ENCODE measurements around the gene ZC3H7A. TPM values are rescaled to one million over a fixed set of nuclear protein-coding genes. Genes with fewer than 3 reads are reported as not detected.
"Not testable (repeated sequence)": the region's sequence is repeated elsewhere in the genome, so short reads cannot be mapped to it uniquely, and the experiment has no call there.

The ZC3H7A gene
- total and polyA plus RNA-seq, 2 of the 4 experiments (the other 2 are of a cell fraction): 22.2 to 53.9 TPM

DNA sequence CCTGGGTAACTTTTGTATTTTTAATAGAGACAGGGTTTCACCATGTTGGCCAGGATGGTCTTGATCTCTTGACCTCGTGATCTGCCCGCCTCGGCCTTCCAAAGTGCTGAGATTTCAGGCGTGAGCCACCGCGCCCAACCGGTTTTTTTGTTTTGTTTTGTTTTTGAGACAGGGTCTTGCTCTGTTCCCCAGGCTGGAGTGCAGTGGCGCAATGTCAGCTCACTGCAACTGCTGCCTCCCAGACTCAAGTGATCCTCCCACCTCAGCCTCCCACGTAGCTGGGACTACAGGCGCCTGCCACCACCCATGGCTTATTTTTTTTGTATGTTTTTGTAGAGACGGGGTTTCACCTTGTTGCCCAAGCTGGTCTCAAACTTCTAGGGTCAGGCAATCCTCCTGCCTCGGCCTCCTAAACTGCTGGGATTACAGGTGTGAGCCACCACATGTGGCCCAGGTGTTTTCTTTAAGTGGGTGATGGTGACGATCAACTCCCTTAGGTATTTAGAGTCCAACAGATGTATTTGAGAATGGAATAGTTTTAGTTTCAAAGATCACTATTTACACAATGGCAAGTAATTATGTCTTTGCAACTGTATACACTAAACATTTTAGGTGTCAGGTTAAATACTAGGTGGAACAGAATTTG, 28.6 kb upstream of the ZC3H7A start:
- H3K27me3 ChIP-seq (ENCODE audit: control insufficient read depth, insufficient read depth, low read length); CTCF ChIA-PET; DNase-seq; H4K91ac ChIP-seq (ENCODE audit: insufficient read depth, low read depth, low read length); H3K4me3 ChIP-seq (ENCODE audit: insufficient read depth, low read depth, low read length); H2AK5ac ChIP-seq (ENCODE audit: low read depth, low read length); H4K5ac ChIP-seq (ENCODE audit: low read depth, low read length); H3K36me3 ChIP-seq (ENCODE audit: control insufficient read depth, insufficient read depth, low read length); H2BK20ac ChIP-seq (ENCODE audit: low read depth, low read length); H3K56ac ChIP-seq (ENCODE audit: extremely low read depth, insufficient read depth, low read length); intact Hi-C loops (cut with micrococcal nuclease); H2BK120ac ChIP-seq (ENCODE audit: low read depth, low read length); H2AFZ ChIP-seq (replicated peaks; ENCODE audit: low read length, poor library complexity); H2BK5ac ChIP-seq (ENCODE audit: low read depth, low read length, poor library complexity, severe bottlenecking); H2BK15ac ChIP-seq (ENCODE audit: low read depth, low read length); POLR2A ChIA-PET (ENCODE audit: unreplicated experiment); dilution Hi-C loops (cut with HindIII; ENCODE audit: low sequenced_read_pairs, unreplicated experiment); H3K79me1 ChIP-seq (ENCODE audit: low read depth in 1 of 2, low read length in 2 of 2); H3K9me1 ChIP-seq (ENCODE audit: insufficient read depth, low read length); H2AK9ac ChIP-seq (replicated peaks; ENCODE audit: low read depth, low read length, poor library complexity); H3K18ac ChIP-seq (ENCODE audit: low read depth, low read length); H4K20me1 ChIP-seq (ENCODE audit: insufficient read depth, low read length); H3K14ac ChIP-seq (replicated peaks; ENCODE audit: low read depth, low read length); H3K4me2 ChIP-seq (ENCODE audit: low read depth, low read length); H3K4ac ChIP-seq (ENCODE audit: low read depth, low read length); H3K27ac ChIP-seq (ENCODE audit: insufficient read depth, low read length); in situ Hi-C loops (cut with MboI; ENCODE audit: low sequenced_read_pairs); BruUV-seq (replicated peaks); H3K23ac ChIP-seq (ENCODE audit: low read depth, low read length); H3K4me1 ChIP-seq (ENCODE audit: control insufficient read depth, insufficient read depth, low read length); H3K9me3 ChIP-seq (ENCODE audit: control insufficient read depth, insufficient read depth, low read length); H3K9ac ChIP-seq (ENCODE audit: low read depth, low read length); H4K8ac ChIP-seq (ENCODE audit: low read depth in 2 of 2, low read length in 2 of 2); ATAC-seq (ENCODE audit: low read depth): not testable (repeated sequence)
- WGBS, 2 experiments (ENCODE audit: extremely low coverage in 2 of 2, insufficient read length in 1 of 2): 87% methylated on average over 4 of the region's 13 CpGs; no CpG with 5 or more reads in 1 of the 2 experiments

All from IMR-90 (cell line).